H1 (cell line): ENCODE measurements around the gene PIK3R5. TPM values are rescaled to one million over a fixed set of nuclear protein-coding genes. Genes with fewer than 3 reads are reported as not detected.
"Not testable (repeated sequence)": the region's sequence is repeated elsewhere in the genome, so short reads cannot be mapped to it uniquely, and the experiment has no call there.

ENCODE experiments used
- CTCF ChIA-PET: fragments of 300-600 bp; sonication (Branson Sonifier 250); formaldehyde crosslinking; loops from one replicate; lab custom pipeline; 2021; ENCODE audit not compliant: partially characterized antibody; lab: Charles Lee
- POLR2A ChIA-PET: fragments of 300-600 bp; sonication (Branson Sonifier 250); formaldehyde crosslinking; loops from one replicate; lab custom pipeline; 2021; ENCODE audit warnings: inconsistent platforms; ENCODE audit not compliant: partially characterized antibody; lab: Charles Lee
- DNase-seq, 2 experiments: peaks; one replicate each; pipeline versions ENCODE4 v3.0.0 to v3.0.0-alpha.2; 2010 to 2022; ENCODE audit warnings: low spot score in 2 of 2, low read depth in 1 of 2, mixed read lengths in 1 of 2
- FAIRE-seq: peaks from 2 replicates; lab custom pipeline; 2011; peaks lifted over from hg19 to GRCh38; lab: Jason Lieb, UNC
- H2AFZ ChIP-seq: 2 replicates; pipeline ENCODE4 v1.8.1; 2012; ENCODE audit warnings: low read length, inconsistent platforms
- H2AK5ac ChIP-seq: 2 replicates; pipeline ENCODE4 v1.6.1; 2013; ENCODE audit warnings: low read depth, low read length
- H2BK120ac ChIP-seq: replicated peaks from 2 replicates; pipeline ENCODE3; 2013; ENCODE audit warnings: low read depth, low read length, inconsistent platforms
- H2BK12ac ChIP-seq: 2 replicates; pipeline ENCODE4 v1.6.1; 2013; ENCODE audit warnings: low read depth, low read length
- H2BK15ac ChIP-seq: 2 replicates; pipeline ENCODE4 v1.6.1; 2013; ENCODE audit warnings: low read length
- H2BK20ac ChIP-seq: 2 replicates; pipeline ENCODE4 v1.6.1; 2013; ENCODE audit warnings: low read length
- H2BK5ac ChIP-seq: 2 replicates; pipeline ENCODE4 v1.6.1; 2013; ENCODE audit warnings: low read depth, low read length
- H3K14ac ChIP-seq: 2 replicates; pipeline ENCODE4 v1.6.1; 2013; ENCODE audit warnings: inconsistent platforms; ENCODE audit not compliant: insufficient read length
- H3K18ac ChIP-seq: 2 replicates; pipeline ENCODE4 v1.6.1; 2013; ENCODE audit warnings: low read length; ENCODE audit errors: extremely low read depth
- H3K23ac ChIP-seq: 2 replicates; pipeline ENCODE4 v1.6.1; 2013; ENCODE audit warnings: inconsistent platforms; ENCODE audit not compliant: insufficient read length
- H3K23me2 ChIP-seq: 2 replicates; pipeline ENCODE4 v1.6.1; 2013; ENCODE audit warnings: low read depth, low read length
- H3K27ac ChIP-seq: 2 replicates; pipeline ENCODE4 v1.6.1; 2011; ENCODE audit warnings: low read depth, low read length, inconsistent platforms
- H3K27me3 ChIP-seq, 4 experiments: replicated peaks in 1 of 4; 1 replicate in 1 of 4; 2 replicates in 3 of 4; pipeline versions ENCODE4 v1.6.1 to v1.8.1; 2011 to 2013; ENCODE audit warnings: low read length in 3 of 4, mild to moderate bottlenecking in 3 of 4, inconsistent platforms in 2 of 4, mixed read lengths in 2 of 4, moderate library complexity in 1 of 4; ENCODE audit not compliant: control insufficient read depth in 3 of 4, insufficient read depth in 3 of 4; ENCODE audit errors: extremely low read depth in 1 of 4
- H3K36me3 ChIP-seq, 4 experiments: 2 replicates each; pipeline versions ENCODE4 v1.6.1 to v1.8.1; 2011 to 2013; ENCODE audit warnings: mild to moderate bottlenecking in 4 of 4, low read length in 3 of 4, moderate library complexity in 2 of 4, control low read depth in 1 of 4, inconsistent platforms in 1 of 4; ENCODE audit not compliant: insufficient read depth in 4 of 4, control insufficient read depth in 2 of 4
- H3K4ac ChIP-seq: replicated peaks from 2 replicates; pipeline ENCODE3; 2013; ENCODE audit warnings: low read length, low read depth, mixed read lengths, inconsistent platforms; ENCODE audit not compliant: insufficient read length
- H3K4me1 ChIP-seq, 4 experiments: replicated peaks in 1 of 4; 1 replicate in 1 of 4; 2 replicates in 3 of 4; pipeline versions ENCODE4 v1.6.1 to v1.8.1; 2011 to 2013; ENCODE audit warnings: low read length in 3 of 4, inconsistent platforms in 2 of 4, mixed read lengths in 1 of 4; ENCODE audit not compliant: insufficient read depth in 4 of 4, control insufficient read depth in 3 of 4
- H3K4me2 ChIP-seq, 2 experiments: 2 replicates each; pipeline versions ENCODE4 v1.6.1 to v1.8.1; 2011 to 2013; ENCODE audit warnings: low read depth in 2 of 2, low read length in 2 of 2, control low read depth in 1 of 2, inconsistent platforms in 1 of 2, mild to moderate bottlenecking in 1 of 2; ENCODE audit not compliant: insufficient read depth in 1 of 2
- H3K4me3 ChIP-seq, 4 experiments: fragments of 200-600, 300-600 bp in 1 of 4; sonication (generic), shearing (Covaris generic), sonication (Bioruptor Twin) in 1 of 4; 2 replicates each; pipeline versions ENCODE4 v1.5.1 to v1.8.1; 2011 to 2016; ENCODE audit warnings: low read length in 4 of 4, low read depth in 3 of 4, control low read depth in 2 of 4, inconsistent platforms in 2 of 4, mild to moderate bottlenecking in 2 of 4, mixed read lengths in 1 of 4, moderate library complexity in 1 of 4; ENCODE audit not compliant: insufficient read depth in 2 of 4; ENCODE audit errors: extremely low read depth in 1 of 4
- H3K56ac ChIP-seq: replicated peaks from 2 replicates; pipeline ENCODE3; 2013; ENCODE audit warnings: low read depth, mild to moderate bottlenecking, mixed read lengths, low read length, inconsistent platforms; ENCODE audit not compliant: insufficient read length
- H3K79me1 ChIP-seq: 2 replicates; pipeline ENCODE4 v1.6.1; 2013; ENCODE audit warnings: low read depth, low read length, control low read depth
- H3K79me2 ChIP-seq, 2 experiments: 2 replicates each; pipeline versions ENCODE4 v1.6.1 to v1.8.1; 2012 to 2013; ENCODE audit warnings: low read length in 2 of 2, mild to moderate bottlenecking in 2 of 2, inconsistent platforms in 1 of 2; ENCODE audit not compliant: insufficient read depth in 2 of 2, control insufficient read depth in 1 of 2
- H3K9ac ChIP-seq, 4 experiments: replicated peaks in 1 of 4; 1 replicate in 1 of 4; 2 replicates in 3 of 4; pipeline versions ENCODE4 v1.6.1 to v1.8.1; 2011 to 2013; ENCODE audit warnings: low read depth in 3 of 4, low read length in 3 of 4, control low read depth in 2 of 4, mild to moderate bottlenecking in 2 of 4, moderate library complexity in 2 of 4, inconsistent platforms in 1 of 4; ENCODE audit errors: extremely low read depth in 1 of 4
- H3K9me3 ChIP-seq, 2 experiments: 2 replicates each; pipeline versions ENCODE4 v1.6.1 to v1.8.1; 2012 to 2013; ENCODE audit warnings: mild to moderate bottlenecking in 2 of 2, moderate library complexity in 2 of 2, control low read depth in 1 of 2, inconsistent platforms in 1 of 2, low read depth in 1 of 2, low read length in 1 of 2, mixed read lengths in 1 of 2; ENCODE audit not compliant: insufficient read depth in 2 of 2
- H4K20me1 ChIP-seq, 2 experiments: replicated peaks in 1 of 2; 2 replicates each; pipeline versions ENCODE3 to v1.8.1; 2011 to 2013; ENCODE audit warnings: inconsistent platforms in 2 of 2, low read length in 2 of 2, mild to moderate bottlenecking in 1 of 2; ENCODE audit not compliant: insufficient read depth in 2 of 2, control insufficient read depth in 1 of 2
- H4K5ac ChIP-seq: 2 replicates; pipeline ENCODE4 v1.6.1; 2013; ENCODE audit warnings: low read length, low read depth, mixed read lengths, inconsistent platforms; ENCODE audit not compliant: insufficient read length
- H4K8ac ChIP-seq: 2 replicates; pipeline ENCODE4 v1.8.0; 2013; ENCODE audit warnings: mild to moderate bottlenecking, moderate library complexity, low read length, inconsistent platforms; ENCODE audit not compliant: insufficient read depth; ENCODE audit errors: extremely low read depth
- H4K91ac ChIP-seq: replicated peaks from 2 replicates; pipeline ENCODE3; 2013; ENCODE audit warnings: low read length, mixed read lengths, inconsistent platforms; ENCODE audit not compliant: insufficient read length
- WGBS, 2 experiments: shearing (Covaris generic) in 1 of 2; methylation state at CpG; one replicate each; pipeline versions ENCODE4 v1.1.6 to v1.1.7; 2013 to 2015; ENCODE audit warnings: low lambda C conversion rate in 2 of 2, mixed read lengths in 2 of 2, inconsistent platforms in 1 of 2, low coverage in 1 of 2, missing lambda C conversion rate in 1 of 2; ENCODE audit not compliant: insufficient replicate concordance in 2 of 2, insufficient coverage in 1 of 2, insufficient read length in 1 of 2; ENCODE audit errors: extremely low coverage in 1 of 2, missing lambda C conversion rate in 1 of 2; 5-methylcytosine and 5-hydroxymethylcytosine counted together
- polyA plus RNA-seq, 7 experiments: library from polyadenylated mRNA; depleted of rRNA in 3 of 7; stranded (reverse) in 5 of 7; unstranded in 2 of 7; fragments of >200 nt in 5 of 7; fragments of 200-250 nt in 2 of 7; gene quantifications; 1 replicate in 5 of 7; 2 replicates in 1 of 7; 4 replicates in 1 of 7; pipeline versions ENCODE4 v1.2.1 to v1.2.3, GENCODE V29; 2011 to 2013; ENCODE audit warnings: missing spikeins in 2 of 7, mixed read lengths in 2 of 7
- total RNA-seq: library from RNA; stranded (reverse); fragmentation: NEBNext Ultra II Directional; extraction: Animal tissue kit (Norgen Biotek cat#: 25700); gene quantifications from 2 replicates; pipeline ENCODE4 v1.2.1, GENCODE V29; 2021

The PIK3R5 gene
- total and polyA plus RNA-seq, 2 of the 8 experiments (the other 6 are each of a cell fraction or from before 2014, with no cell fraction given): 2.7 to 4.3 TPM

DNA sequence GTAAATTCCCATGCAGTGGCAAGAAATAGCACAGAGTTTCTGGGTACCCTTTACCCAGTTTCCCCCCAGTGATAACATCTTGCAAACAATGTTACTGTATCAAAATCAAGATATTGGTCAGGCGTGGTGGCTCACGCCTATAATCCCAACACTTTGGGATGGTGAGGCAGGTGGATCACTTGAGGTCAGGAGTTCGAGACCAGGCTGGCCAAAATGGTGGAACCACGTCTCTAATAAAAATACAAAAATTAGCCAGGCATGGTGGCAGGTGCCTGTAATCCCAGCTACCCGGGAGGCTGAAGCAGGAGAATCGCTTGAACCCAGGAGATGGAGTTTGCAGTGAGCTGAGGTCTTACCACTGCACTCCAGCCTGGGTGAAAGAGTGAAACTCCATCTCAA, 109.3 kb downstream of the PIK3R5 start:
- H3K4me2 ChIP-seq, CTCF ChIA-PET: not testable (repeated sequence)

More for the DNA sequence above, 109.3 kb downstream of the PIK3R5 start:
- H3K79me1 ChIP-seq, H3K4me1 ChIP-seq, H3K4ac ChIP-seq, FAIRE-seq, H3K27ac ChIP-seq, H2BK120ac ChIP-seq, H4K20me1 ChIP-seq, H3K56ac ChIP-seq, H4K5ac ChIP-seq, H3K14ac ChIP-seq, H2AFZ ChIP-seq, H2BK15ac ChIP-seq, H3K9ac ChIP-seq, POLR2A ChIA-PET, H2BK12ac ChIP-seq, DNase-seq, H2BK5ac ChIP-seq, H3K36me3 ChIP-seq, H3K79me2 ChIP-seq, H4K8ac ChIP-seq, H4K91ac ChIP-seq, H3K27me3 ChIP-seq, H3K18ac ChIP-seq, H3K23ac ChIP-seq, H2AK5ac ChIP-seq, H3K23me2 ChIP-seq, H3K4me3 ChIP-seq, H2BK20ac ChIP-seq, H3K9me3 ChIP-seq: not testable (repeated sequence)
- whole genome bisulfite sequencing, 2 experiments: 87% methylated on average over 6 of the region's 6 CpGs; no CpG with 5 or more reads in 1 of the 2 experiments
